ENCODE results near the gene TGFB1. TPM values are rescaled to one million over a fixed set of nuclear protein-coding genes. Genes with fewer than 3 reads are reported as not detected.

TGFB1 gene
- total and polyA plus RNA-seq, 9 of the 15 experiments (the other 6 are each of a cell fraction or from before 2014, with no cell fraction given), result 0.24 to 159 (median 17.2) TPM

DNA sequence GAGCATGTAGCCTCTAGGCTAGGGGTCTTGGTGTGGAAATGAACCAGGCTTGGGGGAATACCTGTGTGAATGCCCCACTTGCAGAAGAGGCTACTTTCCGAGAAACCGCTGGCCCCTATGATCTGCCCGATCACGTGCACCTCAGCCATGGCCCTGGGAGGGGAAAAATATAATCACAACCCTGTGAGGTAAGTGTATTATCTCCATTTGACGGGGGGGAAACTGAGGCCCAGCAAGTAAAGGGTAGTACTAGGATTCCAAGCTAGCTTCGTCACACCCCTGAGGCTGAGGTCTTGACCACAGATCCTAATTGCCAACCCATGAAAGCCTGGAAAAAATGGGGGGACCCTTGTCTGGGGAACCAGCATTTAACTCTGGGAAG is 9.6 kb upstream of the TGFB1 start (continued):
- TF ChIP-seq, protein P1, sequence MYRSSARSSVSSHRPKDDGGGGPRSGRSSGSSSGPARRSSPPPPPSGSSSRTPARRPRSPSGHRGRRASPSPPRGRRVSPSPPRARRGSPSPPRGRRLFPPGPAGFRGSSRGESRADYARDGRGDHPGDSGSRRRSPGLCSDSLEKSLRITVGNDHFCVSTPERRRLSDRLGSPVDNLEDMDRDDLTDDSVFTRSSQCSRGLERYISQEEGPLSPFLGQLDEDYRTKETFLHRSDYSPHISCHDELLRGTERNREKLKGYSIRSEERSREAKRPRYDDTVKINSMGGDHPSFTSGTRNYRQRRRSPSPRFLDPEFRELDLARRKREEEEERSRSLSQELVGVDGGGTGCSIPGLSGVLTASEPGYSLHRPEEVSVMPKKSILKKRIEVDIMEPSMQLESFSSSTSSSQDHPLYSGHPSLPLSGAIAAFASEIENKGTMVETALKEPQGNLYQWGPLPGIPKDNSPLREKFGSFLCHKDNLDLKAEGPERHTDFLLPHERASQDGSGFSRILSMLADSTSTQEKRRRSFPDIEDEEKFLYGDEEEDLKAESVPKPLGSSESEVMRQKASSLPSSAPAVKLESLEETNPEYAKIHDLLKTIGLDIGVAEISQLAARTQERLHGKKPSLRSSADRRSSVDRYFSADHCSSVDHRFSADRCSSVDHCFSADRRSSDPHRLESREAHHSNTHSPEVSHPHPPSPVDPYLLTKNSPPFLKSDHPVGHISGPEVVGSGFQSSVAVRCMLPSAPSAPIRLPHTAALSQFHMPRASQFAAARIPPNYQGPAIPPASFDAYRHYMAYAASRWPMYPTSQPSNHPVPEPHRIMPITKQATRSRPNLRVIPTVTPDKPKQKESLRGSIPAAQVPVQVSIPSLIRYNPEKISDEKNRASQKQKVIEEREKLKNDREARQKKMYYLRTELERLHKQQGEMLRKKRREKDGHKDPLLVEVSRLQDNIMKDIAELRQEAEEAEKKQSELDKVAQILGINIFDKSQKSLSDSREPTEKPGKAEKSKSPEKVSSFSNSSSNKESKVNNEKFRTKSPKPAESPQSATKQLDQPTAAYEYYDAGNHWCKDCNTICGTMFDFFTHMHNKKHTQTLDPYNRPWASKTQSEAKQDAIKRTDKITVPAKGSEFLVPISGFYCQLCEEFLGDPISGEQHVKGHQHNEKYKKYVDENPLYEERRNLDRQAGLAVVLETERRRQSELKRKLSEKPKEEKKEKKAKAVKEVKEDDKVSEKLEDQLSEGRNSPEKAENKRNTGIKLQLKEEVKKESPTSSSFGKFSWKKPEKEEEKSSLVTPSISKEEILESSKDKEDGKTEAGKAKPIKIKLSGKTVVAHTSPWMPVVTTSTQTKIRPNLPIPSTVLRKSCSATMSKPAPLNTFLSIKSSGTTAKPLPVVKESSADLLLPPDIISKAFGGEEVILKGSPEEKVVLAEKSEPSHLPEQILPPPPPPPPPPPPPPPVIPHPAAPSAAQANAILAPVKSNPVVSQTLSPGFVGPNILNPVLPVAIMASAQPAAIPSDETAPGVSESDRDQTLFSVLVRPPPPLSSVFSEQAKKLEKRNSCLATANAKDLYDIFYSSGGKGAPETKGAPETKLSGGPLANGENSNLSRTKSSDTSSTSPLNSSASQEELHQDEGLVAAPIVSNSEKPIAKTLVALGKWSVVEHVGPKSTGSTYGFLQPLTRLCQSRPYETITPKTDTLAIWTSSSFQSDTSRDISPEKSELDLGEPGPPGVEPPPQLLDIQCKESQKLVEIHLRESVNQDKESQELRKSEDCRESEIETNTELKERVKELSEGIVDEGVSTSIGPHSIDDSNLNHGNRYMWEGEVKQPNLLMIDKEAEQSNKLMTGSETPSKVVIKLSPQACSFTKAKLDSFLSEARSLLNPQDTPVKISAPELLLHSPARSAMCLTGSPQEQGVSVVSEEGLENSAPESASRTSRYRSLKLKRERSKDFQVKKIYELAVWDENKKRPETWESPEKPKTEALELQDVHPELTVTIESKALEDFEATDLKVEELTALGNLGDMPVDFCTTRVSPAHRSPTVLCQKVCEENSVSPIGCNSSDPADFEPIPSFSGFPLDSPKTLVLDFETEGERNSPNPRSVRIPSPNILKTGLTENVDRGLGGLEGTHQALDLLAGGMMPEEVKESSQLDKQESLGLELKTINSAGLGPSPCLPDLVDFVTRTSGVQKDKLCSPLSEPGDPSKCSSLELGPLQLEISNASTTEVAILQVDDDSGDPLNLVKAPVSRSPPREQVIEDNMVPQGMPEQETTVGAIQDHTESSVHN (IDR thresholded peaks at IDR 0.05; ENCODE audit: borderline replicate concordance in 1 of 2, low read depth in 1 of 2), result no peak
- TF ChIP-seq ZNF311 (CRISPR knock-in tag; IDR thresholded peaks at IDR 0.05) (no peak), CTBP1 (IDR thresholded peaks at IDR 0.05; ENCODE audit: borderline replicate concordance) (no peak), ZNF274 (IDR thresholded peaks at IDR 0.05; ENCODE audit: borderline replicate concordance, low read depth, low read length) (no peak), ZNF75A (CRISPR knock-in tag; IDR thresholded peaks at IDR 0.05) (0 out of 2 replicates have a peak, but pooled peaks have one; percentile 21), DPF2 (IDR thresholded peaks at IDR 0.05) (0 out of 2 replicates have a peak, but pooled peaks have one; percentile 18), HCFC1 (IDR thresholded peaks at IDR 0.05; ENCODE audit: low read depth, low read length) (no peak), MTF1 (CRISPR knock-in tag; IDR thresholded peaks at IDR 0.05; ENCODE audit: borderline replicate concordance) (peak; percentile 38; the same call in 1 of the 2 replicates), NR4A1 (CRISPR knock-in tag; IDR thresholded peaks at IDR 0.05) (no peak), NR4A1 (tag; IDR thresholded peaks at IDR 0.05) (0 out of 2 replicates have a peak, but pooled peaks have one; percentile 20), ETV6 (IDR thresholded peaks at IDR 0.05; ENCODE audit: borderline replicate concordance in 1 of 2, low read depth in 2 of 2, low read length in 1 of 2) (no peak), ETV6 (CRISPR knock-in tag; IDR thresholded peaks at IDR 0.05; ENCODE audit: borderline replicate concordance) (0 out of 2 replicates have a peak, but pooled peaks have one; percentile 72), EHMT2 (IDR thresholded peaks at IDR 0.05) (no peak), PHTF2 (CRISPR knock-in tag; IDR thresholded peaks at IDR 0.05) (no peak), ERF (CRISPR knock-in tag; IDR thresholded peaks at IDR 0.05) (peak; percentile 36; the same call in 1 of the 2 replicates), HDAC3 (IDR thresholded peaks at IDR 0.05; ENCODE audit: borderline replicate concordance, partially characterized antibody) (no peak), ETV5 (CRISPR knock-in tag; IDR thresholded peaks at IDR 0.05; ENCODE audit: low read depth) (peak; percentile 31; the same call in 1 of the 2 replicates)
- TF ChIP-seq, protein P2, sequence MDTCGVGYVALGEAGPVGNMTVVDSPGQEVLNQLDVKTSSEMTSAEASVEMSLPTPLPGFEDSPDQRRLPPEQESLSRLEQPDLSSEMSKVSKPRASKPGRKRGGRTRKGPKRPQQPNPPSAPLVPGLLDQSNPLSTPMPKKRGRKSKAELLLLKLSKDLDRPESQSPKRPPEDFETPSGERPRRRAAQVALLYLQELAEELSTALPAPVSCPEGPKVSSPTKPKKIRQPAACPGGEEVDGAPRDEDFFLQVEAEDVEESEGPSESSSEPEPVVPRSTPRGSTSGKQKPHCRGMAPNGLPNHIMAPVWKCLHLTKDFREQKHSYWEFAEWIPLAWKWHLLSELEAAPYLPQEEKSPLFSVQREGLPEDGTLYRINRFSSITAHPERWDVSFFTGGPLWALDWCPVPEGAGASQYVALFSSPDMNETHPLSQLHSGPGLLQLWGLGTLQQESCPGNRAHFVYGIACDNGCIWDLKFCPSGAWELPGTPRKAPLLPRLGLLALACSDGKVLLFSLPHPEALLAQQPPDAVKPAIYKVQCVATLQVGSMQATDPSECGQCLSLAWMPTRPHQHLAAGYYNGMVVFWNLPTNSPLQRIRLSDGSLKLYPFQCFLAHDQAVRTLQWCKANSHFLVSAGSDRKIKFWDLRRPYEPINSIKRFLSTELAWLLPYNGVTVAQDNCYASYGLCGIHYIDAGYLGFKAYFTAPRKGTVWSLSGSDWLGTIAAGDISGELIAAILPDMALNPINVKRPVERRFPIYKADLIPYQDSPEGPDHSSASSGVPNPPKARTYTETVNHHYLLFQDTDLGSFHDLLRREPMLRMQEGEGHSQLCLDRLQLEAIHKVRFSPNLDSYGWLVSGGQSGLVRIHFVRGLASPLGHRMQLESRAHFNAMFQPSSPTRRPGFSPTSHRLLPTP (IDR thresholded peaks at IDR 0.05; ENCODE audit: borderline replicate concordance, extremely low read depth, insufficient read length), result no peak
- TF ChIP-seq, protein P3, sequence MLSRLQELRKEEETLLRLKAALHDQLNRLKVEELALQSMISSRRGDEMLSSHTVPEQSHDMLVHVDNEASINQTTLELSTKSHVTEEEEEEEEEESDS (CRISPR knock-in tag; IDR thresholded peaks at IDR 0.05), result no peak
